Fibroblast of skin of left quadriceps (primary cell): ENCODE data around the gene ATRIP.

ENCODE experiments used
- DNase-seq, 2 experiments: peaks; one replicate each; pipeline ENCODE4 v3.0.0-alpha.2; 2013; ENCODE audit warnings: low read depth in 2 of 2

ATRIP gene

DNA sequence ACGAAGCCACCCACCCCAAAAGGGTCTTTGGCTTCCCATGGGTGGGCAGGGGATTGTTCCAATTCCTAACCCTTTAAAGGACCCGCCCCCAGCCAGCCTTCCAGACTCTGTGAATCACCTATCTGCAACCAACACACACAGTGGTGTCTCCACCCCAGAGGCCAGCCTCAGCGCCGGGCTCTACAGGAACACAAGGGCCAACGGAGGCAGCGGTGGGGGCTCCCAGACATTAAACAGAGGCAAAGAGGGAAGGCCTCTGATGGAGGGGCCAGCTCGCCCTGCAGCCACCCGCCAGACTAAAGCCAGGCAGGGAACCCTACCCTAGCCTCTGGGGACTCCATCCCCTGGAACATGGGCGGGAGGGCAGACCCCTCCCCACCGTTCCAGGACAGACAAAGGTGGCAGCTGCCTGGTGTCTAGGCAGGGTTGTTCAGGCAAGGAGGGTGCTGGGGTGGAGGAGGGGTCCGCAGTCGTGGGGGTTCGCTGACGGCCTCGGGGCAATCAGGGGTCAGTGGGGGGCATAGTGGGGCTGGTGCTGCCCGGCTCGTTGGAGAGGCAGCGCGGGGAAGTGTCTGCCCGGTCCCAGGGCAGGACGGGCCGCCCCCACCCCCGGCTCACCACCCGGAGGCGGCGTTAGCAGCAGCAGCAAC lies 57.0 kb downstream of the ATRIP start:
- no peak for DNase-seq

DNA sequence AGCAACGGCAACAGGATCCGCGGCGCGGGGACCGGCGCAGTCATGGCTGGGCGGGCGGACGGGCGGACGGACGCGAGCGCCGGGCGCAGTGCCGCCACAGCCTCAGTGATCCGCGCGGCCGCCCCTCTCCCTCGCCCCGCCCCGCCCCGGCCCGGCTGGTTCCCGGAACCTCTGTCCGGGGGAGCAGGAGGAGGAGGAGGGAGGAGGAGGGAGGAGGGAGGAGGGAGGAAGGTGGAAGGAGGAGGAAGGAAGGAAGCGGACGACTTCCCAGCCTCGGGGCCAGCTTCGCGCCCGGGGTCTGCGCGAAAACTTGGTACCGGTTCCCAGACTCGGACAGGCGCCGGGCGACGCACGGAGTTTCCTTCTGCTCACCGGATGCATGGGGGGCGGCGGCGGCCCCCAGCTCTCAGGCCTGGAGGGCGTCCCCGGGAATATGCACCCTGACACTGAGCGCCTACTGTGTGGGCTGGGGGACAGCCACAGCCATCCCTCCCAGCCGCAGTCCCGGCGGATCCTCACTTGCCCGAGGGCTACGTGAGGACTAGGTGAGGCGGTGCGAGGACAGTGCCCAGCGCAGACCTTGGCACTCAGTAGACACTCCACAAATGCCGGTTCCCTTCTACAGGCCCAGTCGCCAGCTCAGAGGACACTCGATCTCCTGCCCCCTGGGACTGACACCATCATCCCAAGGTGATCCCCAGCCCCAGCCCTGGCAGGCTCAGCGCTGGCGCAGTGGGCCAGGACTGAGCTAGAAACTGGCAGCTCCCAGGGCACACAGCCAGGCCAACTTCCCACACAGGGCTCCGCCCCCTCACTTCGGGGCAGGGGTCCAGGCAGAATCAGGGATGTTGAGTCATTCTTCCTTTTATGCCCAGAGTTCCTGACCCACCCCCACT lies 57.8 kb downstream of the ATRIP start, which contains the start of gene SHISA5:
SHISA5 (minus strand) TSS at position 124 of the 896 bp plus-strand sequence; CDS start at position 44, 80 bp downstream.
- DNase-seq, result peak; percentile 32 to 47

DNA sequence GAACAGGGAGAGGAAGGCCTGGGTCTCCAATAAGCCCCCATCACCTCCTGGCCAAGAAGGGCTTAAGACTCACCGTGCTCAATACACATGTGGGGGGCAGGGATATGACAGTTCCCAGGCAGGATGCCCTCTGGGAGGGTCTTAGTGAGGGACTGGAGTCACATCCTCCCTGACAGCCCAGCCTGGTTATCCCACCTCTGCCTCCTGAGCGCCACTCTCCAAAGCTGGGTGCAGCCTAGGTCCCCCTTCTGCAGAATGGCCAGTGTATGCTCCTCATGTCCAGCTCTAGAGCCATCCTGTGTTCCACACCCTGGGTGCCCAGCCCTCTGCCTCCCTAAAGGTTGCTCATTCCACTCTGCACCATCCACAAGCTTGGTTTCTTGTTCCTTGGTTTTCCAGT lies 58.6 kb downstream of the ATRIP start:
- no peak for DNase-seq

DNA sequence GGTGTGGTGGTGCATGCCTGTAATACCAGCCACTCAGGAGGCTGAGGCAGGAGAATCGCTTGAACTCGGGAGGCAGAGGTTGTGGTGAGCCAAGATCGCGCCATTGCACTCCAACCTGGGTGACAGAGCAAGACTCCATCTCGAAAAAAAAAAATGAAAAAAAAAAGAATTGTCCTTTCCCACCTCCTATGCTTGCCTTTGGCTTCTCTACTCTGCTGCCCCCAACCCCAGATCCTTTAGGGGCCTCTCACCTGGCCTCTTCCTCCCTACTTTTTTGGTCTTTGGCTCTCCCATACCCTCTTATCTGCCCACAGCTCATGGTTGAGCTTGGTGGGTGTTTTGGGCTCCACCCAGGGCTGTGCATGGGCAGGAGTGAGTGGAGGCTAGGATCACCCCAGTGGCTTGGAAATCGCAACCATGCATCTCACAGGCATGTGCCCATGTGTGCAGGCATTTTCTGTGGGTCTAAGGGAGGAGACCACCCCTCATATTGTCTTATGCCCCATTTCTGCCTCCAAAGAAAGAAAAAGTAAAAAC lies 59.5 kb downstream of the ATRIP start:
- DNase-seq, result no peak

DNA sequence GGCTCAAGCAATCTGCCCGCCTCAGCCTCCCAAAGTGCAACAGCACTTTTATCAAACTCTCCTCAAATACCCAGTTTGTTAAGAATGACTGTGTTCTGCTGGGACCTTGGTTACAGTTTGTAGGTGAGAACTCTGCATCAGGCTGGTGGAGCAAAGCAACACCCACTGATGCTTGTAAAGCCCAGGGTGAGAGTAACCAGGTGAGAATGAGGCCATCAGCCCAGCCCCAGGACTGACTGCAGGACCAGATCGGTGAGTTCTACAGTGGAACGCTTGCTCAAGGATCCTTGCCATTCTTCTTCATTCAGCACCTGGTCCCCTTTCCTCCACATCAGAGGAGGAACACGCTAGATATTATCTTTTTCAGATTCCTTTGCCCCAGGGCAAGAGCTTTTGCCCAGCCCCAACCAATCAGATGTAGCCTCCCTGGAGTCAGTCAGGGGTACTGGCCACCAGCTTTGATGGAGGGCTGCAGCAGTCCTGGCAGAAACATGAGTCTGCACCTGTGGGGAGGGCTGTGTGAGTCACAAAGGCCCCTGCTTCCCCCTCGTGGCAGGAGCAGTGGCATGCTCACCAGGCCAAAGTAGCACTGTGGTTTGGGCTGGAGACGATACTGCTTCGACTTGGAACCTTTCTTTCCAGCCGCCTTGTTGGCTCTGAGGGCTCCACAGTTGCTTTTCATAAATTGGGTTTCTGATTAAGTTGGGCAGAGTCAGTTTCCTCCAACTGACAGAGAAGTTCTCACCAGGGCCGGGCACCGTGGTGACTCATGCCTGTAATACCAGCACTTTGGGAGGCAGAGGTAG lies 60.9 kb downstream of the ATRIP start:
- no peak for DNase-seq

DNA sequence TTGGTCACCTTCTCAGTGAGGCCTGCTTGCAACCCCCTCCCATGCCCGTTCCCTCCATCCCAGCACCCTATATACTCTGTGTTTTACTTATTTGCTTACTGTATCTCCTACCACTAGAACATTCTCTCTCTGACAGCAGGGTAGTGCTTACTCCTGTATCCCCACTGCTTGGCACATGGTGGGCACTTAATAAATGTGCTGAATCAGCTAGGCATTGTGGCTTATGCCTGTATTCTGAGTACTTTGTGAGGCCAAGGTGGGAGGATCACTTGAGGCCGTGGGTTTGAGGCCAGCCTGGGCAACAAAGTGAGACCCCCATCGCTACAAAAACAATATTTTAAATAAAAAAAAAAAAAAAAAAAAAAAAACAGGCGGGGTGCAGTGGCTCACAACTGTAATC lies 65.0 kb downstream of the ATRIP start:
- DNase-seq, result no peak

DNA sequence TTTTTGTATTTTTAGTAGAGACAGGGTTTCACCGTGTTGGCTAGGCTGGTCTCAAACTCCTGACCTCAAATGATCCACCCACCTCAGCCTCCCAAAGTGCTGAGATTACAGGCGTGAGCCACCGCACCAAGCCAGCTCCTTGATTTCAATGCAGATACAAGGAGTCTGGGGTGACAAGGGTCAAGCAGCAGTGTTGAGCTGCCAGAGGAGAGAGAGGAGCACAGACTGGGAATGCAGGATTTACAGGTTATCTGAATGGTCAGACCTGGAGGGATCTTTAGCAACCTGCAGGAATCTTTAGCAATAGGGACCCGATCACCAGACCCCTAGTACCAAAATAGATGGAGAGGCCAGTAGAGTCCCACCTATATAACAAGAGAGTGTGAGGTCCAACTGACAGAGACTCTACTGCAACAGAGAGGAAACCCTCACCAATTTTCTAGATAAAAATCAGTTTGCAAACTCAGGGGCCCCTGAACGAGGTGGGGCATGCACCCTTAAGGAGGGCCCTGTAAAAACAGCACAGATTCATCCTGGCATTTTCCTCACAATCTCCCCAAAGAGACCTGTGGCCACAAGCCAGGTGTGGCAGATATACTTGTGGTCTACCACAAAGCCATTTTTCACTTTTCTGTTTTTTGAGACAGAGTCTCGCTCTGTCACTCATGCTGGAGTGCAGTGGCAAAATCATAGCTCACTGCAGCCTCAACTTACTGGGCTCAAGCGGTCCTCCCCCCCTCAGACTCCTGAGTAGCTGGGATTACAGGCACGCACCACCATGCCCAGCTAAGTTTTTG lies 68.1 kb downstream of the ATRIP start:
- no peak for DNase-seq
